Panc1 (cell line): ENCODE measurements around the gene MAST4. TPM values are rescaled to one million over a fixed set of nuclear protein-coding genes. Genes with fewer than 3 reads are reported as not detected.

Source experiments
- ATAC-seq: fragments of 200-7000 bp; cut with Tn5 transposase; 2 replicates; pipeline ENCODE4 v1.9.1; 2020; ENCODE audit warnings: mild to moderate bottlenecking, moderate library complexity
- BruUV-seq: library from RNA; stranded (reverse); fragments of 400-500 nt; replicated peaks from 2 replicates; lab custom pipeline; 2021; lab: Mats Ljungman, UMichigan
- CTCF ChIA-PET: fragments of 300-600 bp; sonication (Branson Sonifier 250); formaldehyde crosslinking; loops from one replicate; lab custom pipeline; 2022; ENCODE audit warnings: antibody characterized with exemption; lab: Charles Lee
- POLR2A ChIA-PET: fragments of 300-600 bp; sonication (Branson Sonifier 250); formaldehyde crosslinking; loops from one replicate; lab custom pipeline; 2022; ENCODE audit warnings: antibody characterized with exemption; lab: Charles Lee
- DNase-seq: peaks from one replicate; pipeline ENCODE4 v3.0.0-alpha.2; 2010; ENCODE audit warnings: low read depth, low spot score
- H3K27ac ChIP-seq: 2 replicates; pipeline ENCODE4 v1.5.1; 2011; ENCODE audit warnings: mild to moderate bottlenecking, low read length, inconsistent platforms
- H3K27me3 ChIP-seq: fragments of 200-500 bp; sonication (Bioruptor generic); 2 replicates; pipeline ENCODE4 v1.6.0; 2014; ENCODE audit warnings: low read length, inconsistent platforms; ENCODE audit not compliant: control insufficient read depth, insufficient read depth
- H3K36me3 ChIP-seq: fragments of 200-500 bp; sonication (Bioruptor generic); 2 replicates; pipeline ENCODE4 v1.5.1; 2014; ENCODE audit warnings: inconsistent platforms, mild to moderate bottlenecking, low read length, moderate library complexity; ENCODE audit not compliant: control insufficient read depth, insufficient read depth
- H3K4me1 ChIP-seq: 2 replicates; pipeline ENCODE4 v1.5.1; 2011; ENCODE audit warnings: inconsistent platforms, mild to moderate bottlenecking, low read length, moderate library complexity; ENCODE audit not compliant: control insufficient read depth, insufficient read depth
- H3K4me3 ChIP-seq, 2 experiments: 2 replicates each; pipeline ENCODE4 v1.5.1; 2011 to 2012; ENCODE audit warnings: low read depth in 2 of 2, low read length in 2 of 2, mild to moderate bottlenecking in 2 of 2, inconsistent platforms in 1 of 2, moderate library complexity in 1 of 2
- H3K9me3 ChIP-seq: fragments of 200-500 bp; sonication (Bioruptor generic); 2 replicates; pipeline ENCODE4 v1.5.1; 2014; ENCODE audit warnings: low read depth, mild to moderate bottlenecking, inconsistent platforms, low read length, moderate library complexity; ENCODE audit not compliant: control insufficient read depth, insufficient read depth
- POLR2AphosphoS5 ChIP-seq: IDR thresholded peaks from 2 replicates; pipeline ENCODE4 v1.6.1; 2012; ENCODE audit warnings: mild to moderate bottlenecking, low read depth, low read length, moderate library complexity
- SIN3A ChIP-seq: IDR thresholded peaks from 2 replicates; pipeline ENCODE4 v1.6.1; 2012; ENCODE audit warnings: low read depth, mild to moderate bottlenecking, low read length, moderate library complexity, borderline replicate concordance; ENCODE audit not compliant: insufficient read depth
- TCF7L2 ChIP-seq: IDR thresholded peaks from 2 replicates; pipeline ENCODE4 v1.6.1; 2011; ENCODE audit warnings: mild to moderate bottlenecking, low read depth, low read length, inconsistent platforms
- in situ Hi-C: cut with HindIII; loops from 2 replicates; pipeline ENCODE4 v1.10.0; 2016; ENCODE audit warnings: low sequenced_read_pairs, low pct_unique_long_range_greater_than_20kb
- intact Hi-C: fragments of 100-400 bp; cut with micrococcal nuclease; formaldehyde crosslinking; loops from one replicate; pipeline ENCODE4 v1.10.0; 2022; ENCODE audit not compliant: unreplicated experiment
- total RNA-seq: library from RNA; stranded (reverse); gene quantifications from one replicate; pipeline ENCODE4 v1.2.1, GENCODE V29; 2021; ENCODE audit not compliant: unreplicated experiment
- TF ChIP-seq, protein P1 (sequence below): fragments of 450-650 bp; IDR thresholded peaks from 2 replicates; pipeline ENCODE4 v1.5.1; 2017; ENCODE audit warnings: mild to moderate bottlenecking
- TF ChIP-seq, protein P2 (sequence below), 2 experiments: IDR thresholded peaks; 2 replicates each; pipeline ENCODE4 v1.6.1; 2011 to 2012; ENCODE audit warnings: low read depth in 2 of 2, control low read depth in 1 of 2, low read length in 1 of 2, mild to moderate bottlenecking in 1 of 2, moderate library complexity in 1 of 2; ENCODE audit not compliant: insufficient read depth in 1 of 2

Gene MAST4
- total RNA-seq, 1 experiment from 2014 or later: 1.8 TPM

DNA sequence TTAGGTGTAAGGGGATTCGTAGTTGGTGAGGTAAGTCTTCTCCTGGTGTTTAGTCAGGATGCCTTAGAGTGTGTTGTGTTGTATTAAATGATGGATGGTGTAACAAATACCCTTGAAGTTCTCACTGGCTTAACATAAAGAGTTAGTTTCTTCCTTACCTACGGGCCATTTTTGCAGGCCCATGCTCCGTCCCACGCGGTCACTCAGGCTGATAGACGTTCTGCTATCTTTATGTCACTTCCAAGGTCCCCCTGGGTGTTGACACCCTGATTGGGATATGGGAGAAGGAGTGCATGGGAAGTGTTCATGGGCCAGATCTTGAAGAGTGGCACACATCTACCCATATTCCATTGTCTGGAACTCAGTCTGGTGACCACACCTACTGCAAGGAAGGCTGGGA is 214.0 kb downstream of the MAST4 start:
- in situ Hi-C loops (no loop called here), intact Hi-C loops (loop anchor here (10.0 kb wide), 2 partner anchors 345 to 395 kb away; no protein-coding TSS in a partner anchor)
- no peaks in the 10 kb centered on the region for H3K9me3 ChIP-seq
- ChIA-PET CTCF (no interaction called here), POLR2A (no interaction called here)
- no peaks in the 10 kb centered on the region for H3K4me1 ChIP-seq
- H3K36me3 ChIP-seq: no peaks in the 10 kb centered on the region
- BruUV-seq: no TSS peak
- DNase-seq (no peak), ATAC-seq (no peak)
- no peak overlapping the region for H3K27ac ChIP-seq
- TF ChIP-seq, protein P1, sequence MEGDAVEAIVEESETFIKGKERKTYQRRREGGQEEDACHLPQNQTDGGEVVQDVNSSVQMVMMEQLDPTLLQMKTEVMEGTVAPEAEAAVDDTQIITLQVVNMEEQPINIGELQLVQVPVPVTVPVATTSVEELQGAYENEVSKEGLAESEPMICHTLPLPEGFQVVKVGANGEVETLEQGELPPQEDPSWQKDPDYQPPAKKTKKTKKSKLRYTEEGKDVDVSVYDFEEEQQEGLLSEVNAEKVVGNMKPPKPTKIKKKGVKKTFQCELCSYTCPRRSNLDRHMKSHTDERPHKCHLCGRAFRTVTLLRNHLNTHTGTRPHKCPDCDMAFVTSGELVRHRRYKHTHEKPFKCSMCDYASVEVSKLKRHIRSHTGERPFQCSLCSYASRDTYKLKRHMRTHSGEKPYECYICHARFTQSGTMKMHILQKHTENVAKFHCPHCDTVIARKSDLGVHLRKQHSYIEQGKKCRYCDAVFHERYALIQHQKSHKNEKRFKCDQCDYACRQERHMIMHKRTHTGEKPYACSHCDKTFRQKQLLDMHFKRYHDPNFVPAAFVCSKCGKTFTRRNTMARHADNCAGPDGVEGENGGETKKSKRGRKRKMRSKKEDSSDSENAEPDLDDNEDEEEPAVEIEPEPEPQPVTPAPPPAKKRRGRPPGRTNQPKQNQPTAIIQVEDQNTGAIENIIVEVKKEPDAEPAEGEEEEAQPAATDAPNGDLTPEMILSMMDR: no peak
- TF ChIP-seq TCF7L2 (no peak), SIN3A (no peak), POLR2AphosphoS5 (no peak)
- TF ChIP-seq, protein P2, sequence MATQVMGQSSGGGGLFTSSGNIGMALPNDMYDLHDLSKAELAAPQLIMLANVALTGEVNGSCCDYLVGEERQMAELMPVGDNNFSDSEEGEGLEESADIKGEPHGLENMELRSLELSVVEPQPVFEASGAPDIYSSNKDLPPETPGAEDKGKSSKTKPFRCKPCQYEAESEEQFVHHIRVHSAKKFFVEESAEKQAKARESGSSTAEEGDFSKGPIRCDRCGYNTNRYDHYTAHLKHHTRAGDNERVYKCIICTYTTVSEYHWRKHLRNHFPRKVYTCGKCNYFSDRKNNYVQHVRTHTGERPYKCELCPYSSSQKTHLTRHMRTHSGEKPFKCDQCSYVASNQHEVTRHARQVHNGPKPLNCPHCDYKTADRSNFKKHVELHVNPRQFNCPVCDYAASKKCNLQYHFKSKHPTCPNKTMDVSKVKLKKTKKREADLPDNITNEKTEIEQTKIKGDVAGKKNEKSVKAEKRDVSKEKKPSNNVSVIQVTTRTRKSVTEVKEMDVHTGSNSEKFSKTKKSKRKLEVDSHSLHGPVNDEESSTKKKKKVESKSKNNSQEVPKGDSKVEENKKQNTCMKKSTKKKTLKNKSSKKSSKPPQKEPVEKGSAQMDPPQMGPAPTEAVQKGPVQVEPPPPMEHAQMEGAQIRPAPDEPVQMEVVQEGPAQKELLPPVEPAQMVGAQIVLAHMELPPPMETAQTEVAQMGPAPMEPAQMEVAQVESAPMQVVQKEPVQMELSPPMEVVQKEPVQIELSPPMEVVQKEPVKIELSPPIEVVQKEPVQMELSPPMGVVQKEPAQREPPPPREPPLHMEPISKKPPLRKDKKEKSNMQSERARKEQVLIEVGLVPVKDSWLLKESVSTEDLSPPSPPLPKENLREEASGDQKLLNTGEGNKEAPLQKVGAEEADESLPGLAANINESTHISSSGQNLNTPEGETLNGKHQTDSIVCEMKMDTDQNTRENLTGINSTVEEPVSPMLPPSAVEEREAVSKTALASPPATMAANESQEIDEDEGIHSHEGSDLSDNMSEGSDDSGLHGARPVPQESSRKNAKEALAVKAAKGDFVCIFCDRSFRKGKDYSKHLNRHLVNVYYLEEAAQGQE (IDR thresholded peaks at IDR 0.05; ENCODE audit: insufficient read depth in 1 of 2, low read depth in 2 of 2, low read length in 1 of 2): no peak
- no peak overlapping the region for H3K4me3 ChIP-seq
- H3K27me3 ChIP-seq: peaks cover 8% of the 10 kb centered on the region

DNA sequence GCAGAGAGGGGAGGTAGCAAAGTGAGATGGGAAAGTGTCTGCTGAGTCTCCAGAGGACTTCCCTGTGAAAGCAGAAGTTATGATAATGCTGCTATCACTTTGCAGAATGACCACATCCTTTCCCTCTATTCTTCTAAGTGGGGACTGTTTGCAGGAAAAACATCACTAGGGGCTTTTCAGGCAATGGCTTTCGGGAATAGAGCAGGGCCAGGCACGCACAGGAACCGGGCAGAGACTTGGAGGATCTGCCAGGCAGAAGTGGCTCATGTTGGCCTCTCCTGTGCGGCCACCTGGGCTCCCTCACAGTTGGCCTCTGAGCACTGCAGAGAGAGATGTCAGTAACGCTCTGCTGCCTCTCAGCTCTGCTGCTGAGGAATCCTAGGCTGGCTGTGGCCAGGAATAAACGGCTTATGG is 214.7 kb downstream of the MAST4 start:
- ATAC-seq (no peak), DNase-seq (no peak)
- BruUV-seq: no TSS peak
- in situ Hi-C loops: no loop called here
- no peaks in the 10 kb centered on the region for H3K4me1 ChIP-seq
- peaks cover 8% of the 10 kb centered on the region; the same call in 1 of the 2 replicates for H3K27me3 ChIP-seq
- no peaks in the 10 kb centered on the region for H3K36me3 ChIP-seq
- intact Hi-C loops: loop anchor here (10.0 kb wide), 2 partner anchors 344 to 394 kb away; no protein-coding TSS in a partner anchor
- H3K4me3 ChIP-seq: no peak overlapping the region
- ChIA-PET CTCF (no interaction called here), POLR2A (no interaction called here)
- H3K27ac ChIP-seq: no peak overlapping the region
- H3K9me3 ChIP-seq: no peaks in the 10 kb centered on the region
- TF ChIP-seq TCF7L2: no peak
- TF ChIP-seq, protein P2 (IDR thresholded peaks at IDR 0.05; ENCODE audit: insufficient read depth in 1 of 2, low read depth in 2 of 2, low read length in 1 of 2): no peak
- TF ChIP-seq, protein P1: no peak
- TF ChIP-seq POLR2AphosphoS5: no peak
- no peak for TF ChIP-seq SIN3A
